ELF-1 (cell line): ENCODE measurements around the gene BCL2L13.

Experiments
- DNase-seq: peaks from one replicate; pipeline ENCODE4 v3.0.0-alpha.2; 2016; ENCODE audit warnings: low read depth, low spot score

Gene BCL2L13

GRCh38 chr22:17638432-17639246, at the start of gene BCL2L13:
Gene BCL2L13 (plus strand): TSS chr22:17638757. CDS start chr22:17655712, 16,955 bp downstream.
- peak; percentile 95 for DNase-seq

GRCh38 chr22:17589810-17590375, 48.7 kb upstream of the BCL2L13 start:
- DNase-seq = no peak

GRCh38 chr22:17590586-17590985, 48.0 kb upstream of the BCL2L13 start:
- no peak for DNase-seq

GRCh38 chr22:17592201-17592600, 46.4 kb upstream of the BCL2L13 start:
- DNase-seq = no peak

- no peak for DNase-seq
Observed at GRCh38 chr22:17596226-17596625, 42.3 kb upstream of the BCL2L13 start.

GRCh38 chr22:17597217-17597616, 41.3 kb upstream of the BCL2L13 start:
- no peak for DNase-seq

GRCh38 chr22:17598318-17598717, 40.2 kb upstream of the BCL2L13 start:
- DNase-seq = no peak

GRCh38 chr22:17601031-17601430, 37.5 kb upstream of the BCL2L13 start:
- DNase-seq = peak; percentile 43

- DNase-seq = no peak
Observed at GRCh38 chr22:17603668-17604067, 34.9 kb upstream of the BCL2L13 start.

GRCh38 chr22:17606496-17606895, 32.1 kb upstream of the BCL2L13 start:
- no peak for DNase-seq

- no peak for DNase-seq
Observed at GRCh38 chr22:17607891-17608521, 30.6 kb upstream of the BCL2L13 start.

GRCh38 chr22:17612057-17612456, 26.5 kb upstream of the BCL2L13 start:
- DNase-seq = no peak

- no peak for DNase-seq
Observed at GRCh38 chr22:17613280-17613679, 25.3 kb upstream of the BCL2L13 start.

GRCh38 chr22:17627961-17628405, 10.6 kb upstream of the BCL2L13 start:
- DNase-seq = peak; percentile 30

GRCh38 chr22:17628406-17629172, 10.0 kb upstream of the BCL2L13 start, which contains the start of gene ATP6V1E1:
Gene ATP6V1E1 (minus strand): TSS chr22:17628749. CDS start chr22:17628635, 114 bp downstream.
- peak; percentile 99 for DNase-seq

GRCh38 chr22:17629173-17629489, 9.4 kb upstream of the BCL2L13 start:
- no peak for DNase-seq

GRCh38 chr22:17629641-17630040, 8.9 kb upstream of the BCL2L13 start:
- DNase-seq = no peak

GRCh38 chr22:17631076-17631565, 7.4 kb upstream of the BCL2L13 start:
- no peak for DNase-seq

GRCh38 chr22:17633217-17633997, 5.2 kb upstream of the BCL2L13 start:
- peak; percentile 47 for DNase-seq

GRCh38 chr22:17633998-17634323, 4.6 kb upstream of the BCL2L13 start:
- DNase-seq = no peak

GRCh38 chr22:17634696-17635095, 3.9 kb upstream of the BCL2L13 start:
- no peak for DNase-seq
